ENCODE data around the gene LCOR.

The LCOR gene

GRCh38 chr10:96890580-96890979 is 58.5 kb downstream of the LCOR start:
- no peak for DNase-seq

GRCh38 chr10:96891840-96892239 is 59.7 kb downstream of the LCOR start:
- no peak for DNase-seq

GRCh38 chr10:96895662-96896424 is 63.7 kb downstream of the LCOR start:
- DNase-seq = no peak

- no peak for DNase-seq
Observed at GRCh38 chr10:96896884-96897589, 64.9 kb downstream of the LCOR start.

- DNase-seq = no peak
Observed at GRCh38 chr10:96902117-96902516, 70.0 kb downstream of the LCOR start.

- no peak for DNase-seq
Observed at GRCh38 chr10:96902731-96903358, 70.7 kb downstream of the LCOR start.

GRCh38 chr10:96904648-96905047 is 72.5 kb downstream of the LCOR start:
- no peak for DNase-seq

GRCh38 chr10:96906864-96907263 is 74.8 kb downstream of the LCOR start:
- no peak for DNase-seq

- DNase-seq = peak in 1 of 2 experiments; percentile 11
Observed at GRCh38 chr10:96910488-96911395, 78.6 kb downstream of the LCOR start.

GRCh38 chr10:96912405-96912804 is 80.3 kb downstream of the LCOR start:
- DNase-seq = no peak

- no peak for DNase-seq
Observed at GRCh38 chr10:96913906-96914305, 81.8 kb downstream of the LCOR start.

- no peak for DNase-seq
Observed at GRCh38 chr10:96917628-96918027, 85.5 kb downstream of the LCOR start.

- DNase-seq = no peak
Observed at GRCh38 chr10:96918214-96919002, 86.3 kb downstream of the LCOR start.

GRCh38 chr10:96919785-96920430 is 87.8 kb downstream of the LCOR start:
- DNase-seq = no peak

GRCh38 chr10:96921655-96922054 is 89.6 kb downstream of the LCOR start:
- no peak for DNase-seq

- DNase-seq = no peak
Observed at GRCh38 chr10:96922978-96923948, 91.2 kb downstream of the LCOR start.

GRCh38 chr10:96924861-96925260 is 92.8 kb downstream of the LCOR start:
- no peak for DNase-seq

GRCh38 chr10:96930469-96930868 is 98.4 kb downstream of the LCOR start:
- DNase-seq = no peak

GRCh38 chr10:96935148-96935547 is 103.0 kb downstream of the LCOR start:
- DNase-seq = no peak

- no peak for DNase-seq
Observed at GRCh38 chr10:96935810-96936209, 103.7 kb downstream of the LCOR start.

All from NCI-H2081 (cell line).